ENCODE data around the gene CNOT9. TPM values are rescaled to one million over a fixed set of nuclear protein-coding genes. Genes with fewer than 3 reads are reported as not detected.

Gene CNOT9
- total RNA-seq, 1 experiment from 2014 or later, result 86.8 TPM

DNA sequence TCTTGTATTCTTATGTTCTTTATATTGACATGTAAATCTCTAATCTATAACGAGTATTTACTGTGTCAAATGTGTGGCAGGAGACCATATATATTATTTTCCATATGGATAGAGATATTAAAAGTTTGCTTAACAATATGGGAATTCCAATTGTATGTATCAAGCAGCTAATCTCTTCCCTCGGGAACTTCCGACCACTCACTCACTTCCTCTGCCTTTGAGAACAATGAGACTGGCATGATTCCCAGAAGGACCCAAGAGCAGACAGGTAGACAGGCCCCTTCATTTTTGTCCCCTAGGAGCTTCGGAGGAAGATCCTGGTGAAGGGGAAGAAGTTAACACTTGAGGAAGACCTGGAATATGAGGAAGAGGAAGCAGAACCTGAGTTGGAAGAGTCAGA, 63.2 kb downstream of the CNOT9 start:
- H3K36me3 ChIP-seq (ENCODE audit: low read depth, low read length), result peaks cover 29% of the 10 kb centered on the region
- no peaks in the 10 kb centered on the region for H3K79me2 ChIP-seq (ENCODE audit: low read length)
- CTCF ChIA-PET, result no interaction called here
- H3K4me3 ChIP-seq (ENCODE audit: low read length), result no peak overlapping the region
- POLR2A ChIA-PET (ENCODE audit: unreplicated experiment), result no interaction called here
- DNase-seq (peak; percentile 94), ATAC-seq (peak; percentile 88)
- no peak overlapping the region for H2AFZ ChIP-seq (ENCODE audit: low read length)
- BruUV-seq (replicated peaks), result no TSS peak
- peak overlapping the region; percentile 88 for H3K27ac ChIP-seq (ENCODE audit: low read length)
- H3K9ac ChIP-seq (ENCODE audit: low read length), result peak overlapping the region; percentile 41; the same call in 1 of the 2 replicates
- peak overlapping the region; percentile 63 for H3K4me2 ChIP-seq (ENCODE audit: low read length)
- TF ChIP-seq EZH2 (IDR thresholded peaks at IDR 0.05; ENCODE audit: low read length, unreplicated experiment) (no peak), EZH2phosphoT487 (IDR thresholded peaks at IDR 0.05; ENCODE audit: borderline replicate concordance, low read length) (no peak)
- TF ChIP-seq, protein P1, sequence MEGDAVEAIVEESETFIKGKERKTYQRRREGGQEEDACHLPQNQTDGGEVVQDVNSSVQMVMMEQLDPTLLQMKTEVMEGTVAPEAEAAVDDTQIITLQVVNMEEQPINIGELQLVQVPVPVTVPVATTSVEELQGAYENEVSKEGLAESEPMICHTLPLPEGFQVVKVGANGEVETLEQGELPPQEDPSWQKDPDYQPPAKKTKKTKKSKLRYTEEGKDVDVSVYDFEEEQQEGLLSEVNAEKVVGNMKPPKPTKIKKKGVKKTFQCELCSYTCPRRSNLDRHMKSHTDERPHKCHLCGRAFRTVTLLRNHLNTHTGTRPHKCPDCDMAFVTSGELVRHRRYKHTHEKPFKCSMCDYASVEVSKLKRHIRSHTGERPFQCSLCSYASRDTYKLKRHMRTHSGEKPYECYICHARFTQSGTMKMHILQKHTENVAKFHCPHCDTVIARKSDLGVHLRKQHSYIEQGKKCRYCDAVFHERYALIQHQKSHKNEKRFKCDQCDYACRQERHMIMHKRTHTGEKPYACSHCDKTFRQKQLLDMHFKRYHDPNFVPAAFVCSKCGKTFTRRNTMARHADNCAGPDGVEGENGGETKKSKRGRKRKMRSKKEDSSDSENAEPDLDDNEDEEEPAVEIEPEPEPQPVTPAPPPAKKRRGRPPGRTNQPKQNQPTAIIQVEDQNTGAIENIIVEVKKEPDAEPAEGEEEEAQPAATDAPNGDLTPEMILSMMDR (conservative IDR thresholded peaks at IDR 0.05; ENCODE audit: low read depth, low read length), result no peak
- no peaks in the 10 kb centered on the region for H3K9me2 ChIP-seq (replicated peaks; ENCODE audit: low read length)
- peaks cover 21% of the 10 kb centered on the region for H3K4me1 ChIP-seq (ENCODE audit: insufficient read depth, low read length)
- no peaks in the 10 kb centered on the region for H3K27me3 ChIP-seq (ENCODE audit: low read length)
- intact Hi-C loops (cut with micrococcal nuclease), result no loop called here
- no peaks in the 10 kb centered on the region for H4K20me1 ChIP-seq (ENCODE audit: low read length)
- H3K9me3 ChIP-seq (ENCODE audit: low read length), result no peaks in the 10 kb centered on the region
- no peaks in the 10 kb centered on the region for H3F3A ChIP-seq (ENCODE audit: low read length, unreplicated experiment)

DNA sequence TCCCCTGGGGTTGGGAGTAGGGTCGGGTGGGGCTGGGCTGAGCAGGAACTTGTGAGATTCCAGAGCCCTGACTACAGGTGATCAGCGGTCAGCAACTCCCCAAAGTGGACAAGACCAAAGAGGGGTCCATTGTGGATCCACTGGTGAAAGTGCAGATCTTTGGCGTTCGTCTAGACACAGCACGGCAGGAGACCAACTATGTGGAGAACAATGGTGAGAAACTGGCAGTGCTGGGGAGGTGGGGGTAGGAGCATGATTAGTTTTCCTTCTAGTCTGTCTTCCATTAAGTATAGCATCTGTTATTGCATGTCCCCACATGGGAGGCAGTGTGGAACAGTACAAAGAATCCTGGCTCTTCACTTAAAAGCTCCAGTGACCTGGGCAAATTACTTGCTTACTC, 67.1 kb downstream of the CNOT9 start:
- H3K4me1 ChIP-seq (ENCODE audit: insufficient read depth, low read length), result peaks cover 21% of the 10 kb centered on the region
- intact Hi-C loops (cut with micrococcal nuclease), result no loop called here
- no peak overlapping the region for H3K4me2 ChIP-seq (ENCODE audit: low read length)
- ATAC-seq (no peak), DNase-seq (no peak)
- no peak overlapping the region for H3K27ac ChIP-seq (ENCODE audit: low read length)
- no peak overlapping the region for H3K4me3 ChIP-seq (ENCODE audit: low read length)
- no TSS peak for BruUV-seq (replicated peaks)
- no peak overlapping the region for H2AFZ ChIP-seq (ENCODE audit: low read length)
- H3K9me3 ChIP-seq (ENCODE audit: low read length), result no peaks in the 10 kb centered on the region
- POLR2A ChIA-PET (ENCODE audit: unreplicated experiment), result no interaction called here
- no peaks in the 10 kb centered on the region for H3K9me2 ChIP-seq (replicated peaks; ENCODE audit: low read length)
- H3K27me3 ChIP-seq (ENCODE audit: low read length), result no peaks in the 10 kb centered on the region
- CTCF ChIA-PET, result no interaction called here
- no peaks in the 10 kb centered on the region for H3K79me2 ChIP-seq (ENCODE audit: low read length)
- no peaks in the 10 kb centered on the region for H4K20me1 ChIP-seq (ENCODE audit: low read length)
- no peaks in the 10 kb centered on the region for H3F3A ChIP-seq (ENCODE audit: low read length, unreplicated experiment)
- H3K9ac ChIP-seq (ENCODE audit: low read length), result no peak overlapping the region
- H3K36me3 ChIP-seq (ENCODE audit: low read depth, low read length), result peaks cover 64% of the 10 kb centered on the region
- TF ChIP-seq EZH2phosphoT487 (IDR thresholded peaks at IDR 0.05; ENCODE audit: borderline replicate concordance, low read length), result no peak
- TF ChIP-seq, protein P1 (conservative IDR thresholded peaks at IDR 0.05; ENCODE audit: low read depth, low read length), result no peak
- TF ChIP-seq EZH2 (IDR thresholded peaks at IDR 0.05; ENCODE audit: low read length, unreplicated experiment), result no peak

DNA sequence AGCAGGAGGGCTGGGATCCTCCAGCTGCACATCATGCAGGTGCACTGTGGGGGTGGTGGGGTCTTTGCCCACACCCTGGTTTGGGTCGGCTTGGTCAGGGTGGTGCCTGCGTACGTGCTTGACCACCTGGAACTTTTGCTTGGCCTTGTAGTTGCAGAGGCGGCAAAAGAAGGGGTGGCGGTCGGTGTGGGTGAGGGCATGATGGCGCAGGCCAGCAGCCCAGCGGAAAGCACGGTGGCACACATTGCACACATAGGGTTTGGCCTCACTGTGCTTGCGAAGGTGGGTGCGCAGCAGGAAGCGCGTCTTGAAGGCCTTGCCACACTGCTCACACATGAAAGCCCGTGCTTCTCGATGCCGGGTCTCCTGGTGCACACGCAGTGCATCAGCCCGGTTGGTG, 69.7 kb downstream of the CNOT9 start:
- BruUV-seq (replicated peaks), result no TSS peak
- no peak for DNase-seq
- no peaks in the 10 kb centered on the region for H3K9me3 ChIP-seq (ENCODE audit: low read length)
- POLR2A ChIA-PET (ENCODE audit: unreplicated experiment), result no interaction called here
- ATAC-seq, result no peak
- H3K36me3 ChIP-seq (ENCODE audit: low read depth, low read length), result peaks cover 82% of the 10 kb centered on the region
- CTCF ChIA-PET, result no interaction called here
- no peaks in the 10 kb centered on the region for H3K4me1 ChIP-seq (ENCODE audit: insufficient read depth, low read length)
- H2AFZ ChIP-seq (ENCODE audit: low read length), result no peak overlapping the region
- H3F3A ChIP-seq (ENCODE audit: low read length, unreplicated experiment), result no peaks in the 10 kb centered on the region
- TF ChIP-seq EZH2phosphoT487 (IDR thresholded peaks at IDR 0.05; ENCODE audit: borderline replicate concordance, low read length) (no peak), EZH2 (IDR thresholded peaks at IDR 0.05; ENCODE audit: low read length, unreplicated experiment) (no peak)
- TF ChIP-seq, protein P1 (conservative IDR thresholded peaks at IDR 0.05; ENCODE audit: low read depth, low read length), result no peak
- H3K27ac ChIP-seq (ENCODE audit: low read length), result no peak overlapping the region
- intact Hi-C loops (cut with micrococcal nuclease), result no loop called here
- no peak overlapping the region for H3K4me2 ChIP-seq (ENCODE audit: low read length)
- H3K9me2 ChIP-seq (replicated peaks; ENCODE audit: low read length), result no peaks in the 10 kb centered on the region
- H4K20me1 ChIP-seq (ENCODE audit: low read length), result no peaks in the 10 kb centered on the region
- H3K27me3 ChIP-seq (ENCODE audit: low read length), result no peaks in the 10 kb centered on the region
- no peak overlapping the region for H3K9ac ChIP-seq (ENCODE audit: low read length)
- no peak overlapping the region for H3K4me3 ChIP-seq (ENCODE audit: low read length)
- H3K79me2 ChIP-seq (ENCODE audit: low read length), result peaks cover 2% of the 10 kb centered on the region
